Fibroblast of lung (primary cell): ENCODE data around the gene ELMO1.

Experiments used
- EZH2 ChIP-seq: IDR thresholded peaks from 2 replicates; pipeline ENCODE4 v1.5.1; 2012; ENCODE audit warnings: low read length, control low read depth, mild to moderate bottlenecking; ENCODE audit errors: missing control alignments
- TF ChIP-seq, protein P1 (sequence below), 2 donors: IDR thresholded peaks in 1 of 2; conservative IDR thresholded peaks in 1 of 2; 1 replicate in 1 of 2; 2 replicates in 1 of 2; pipeline ENCODE4 v1.5.1; 2011 to 2012; ENCODE audit warnings: low read length in 2 of 2, control low read depth in 1 of 2, inconsistent platforms in 1 of 2, low read depth in 1 of 2, mild to moderate bottlenecking in 1 of 2

DNA sequence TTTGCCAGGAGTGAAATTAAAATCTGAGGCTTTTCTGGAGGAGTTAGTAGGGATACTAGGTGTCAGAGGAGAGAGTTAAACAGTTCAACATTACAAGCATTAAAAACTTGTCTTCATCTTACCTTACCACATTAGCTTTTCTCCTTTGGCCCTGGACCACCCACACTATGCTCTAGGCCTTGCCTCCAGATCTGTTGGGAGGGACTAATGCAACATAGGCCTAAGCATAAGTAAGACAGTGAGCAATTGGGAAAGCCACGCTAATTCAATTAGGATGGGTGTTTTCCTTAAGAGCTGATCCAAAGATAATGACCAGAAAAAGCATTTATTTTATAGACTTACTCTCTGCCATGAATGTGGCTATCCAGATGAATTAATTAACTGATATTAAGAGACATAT is 158.9 kb downstream of the ELMO1 start:
- TF ChIP-seq, protein P1, sequence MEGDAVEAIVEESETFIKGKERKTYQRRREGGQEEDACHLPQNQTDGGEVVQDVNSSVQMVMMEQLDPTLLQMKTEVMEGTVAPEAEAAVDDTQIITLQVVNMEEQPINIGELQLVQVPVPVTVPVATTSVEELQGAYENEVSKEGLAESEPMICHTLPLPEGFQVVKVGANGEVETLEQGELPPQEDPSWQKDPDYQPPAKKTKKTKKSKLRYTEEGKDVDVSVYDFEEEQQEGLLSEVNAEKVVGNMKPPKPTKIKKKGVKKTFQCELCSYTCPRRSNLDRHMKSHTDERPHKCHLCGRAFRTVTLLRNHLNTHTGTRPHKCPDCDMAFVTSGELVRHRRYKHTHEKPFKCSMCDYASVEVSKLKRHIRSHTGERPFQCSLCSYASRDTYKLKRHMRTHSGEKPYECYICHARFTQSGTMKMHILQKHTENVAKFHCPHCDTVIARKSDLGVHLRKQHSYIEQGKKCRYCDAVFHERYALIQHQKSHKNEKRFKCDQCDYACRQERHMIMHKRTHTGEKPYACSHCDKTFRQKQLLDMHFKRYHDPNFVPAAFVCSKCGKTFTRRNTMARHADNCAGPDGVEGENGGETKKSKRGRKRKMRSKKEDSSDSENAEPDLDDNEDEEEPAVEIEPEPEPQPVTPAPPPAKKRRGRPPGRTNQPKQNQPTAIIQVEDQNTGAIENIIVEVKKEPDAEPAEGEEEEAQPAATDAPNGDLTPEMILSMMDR (conservative IDR thresholded peaks at IDR 0.05 in 1 of 2, IDR thresholded peaks at IDR 0.05 in 1 of 2; ENCODE audit: low read depth in 1 of 2, low read length in 2 of 2): no peak
- no peak for TF ChIP-seq EZH2
